Tibial nerve (tissue), 4 donors: ENCODE results near the gene SDF2L1. TPM values are rescaled to one million over a fixed set of nuclear protein-coding genes. Genes with fewer than 3 reads are reported as not detected.
A peak's percentile ranks its signal among the peaks of the same experiment; 100 is the strongest.

Experiments used
- DNase-seq, 2 donors: peaks; one replicate each; pipeline ENCODE4 v3.0.0-alpha.2; 2019; ENCODE audit warnings: low spot score in 2 of 2
- H3K27ac ChIP-seq, 4 donors: fragments of 200-600 bp; sonication (generic) in 3 of 4; one replicate each; pipeline ENCODE4 v1.5.1; 2017 to 2019; ENCODE audit warnings: mild to moderate bottlenecking in 1 of 4
- H3K27me3 ChIP-seq, 2 donors: fragments of 200-600 bp; sonication (generic) in 1 of 2; one replicate each; pipeline versions ENCODE4 v1.5.1 to v1.6.0; 2017 to 2019
- H3K36me3 ChIP-seq, 3 donors: fragments of 200-600 bp; sonication (generic); one replicate each; pipeline ENCODE4 v1.5.1; 2018 to 2019
- H3K4me1 ChIP-seq, 4 donors: fragments of 200-600 bp; sonication (generic) in 3 of 4; one replicate each; pipeline ENCODE4 v1.5.1; 2017 to 2019
- H3K4me3 ChIP-seq, 4 donors: fragments of 200-600 bp; sonication (generic) in 3 of 4; one replicate each; pipeline ENCODE4 v1.5.1; 2017 to 2019; ENCODE audit warnings: mild to moderate bottlenecking in 1 of 4, moderate library complexity in 1 of 4
- H3K9me3 ChIP-seq, 4 donors: fragments of 200-600 bp; sonication (generic) in 3 of 4; one replicate each; pipeline ENCODE4 v1.5.1; 2017 to 2019
- EP300 ChIP-seq, 2 donors: sonication (generic); formaldehyde crosslinking; IDR thresholded peaks; one replicate each; pipeline ENCODE4 v1.6.1; 2017; ENCODE audit warnings: antibody characterized with exemption in 2 of 2, mild to moderate bottlenecking in 1 of 2
- POLR2A ChIP-seq, 2 donors: fragments of 450-650 bp; IDR thresholded peaks; one replicate each; pipeline ENCODE4 v1.6.1; 2017; ENCODE audit warnings: antibody characterized with exemption in 2 of 2, mild to moderate bottlenecking in 2 of 2, moderate library complexity in 2 of 2
- WGBS, 2 donors: methylation state at CpG; one replicate each; pipeline ENCODE4 v1.1.5; 2018; 5-methylcytosine and 5-hydroxymethylcytosine counted together
- total RNA-seq, 4 donors: library from RNA; depleted of rRNA; stranded (reverse); fragments of >200 nt; gene quantifications; one replicate each; pipeline ENCODE4 v1.1.0, GENCODE V29; 2016
- TF ChIP-seq, protein P1 (sequence below), 5 experiments: fragments of 200-600 bp in 3 of 5; fragments of 450-650 bp in 2 of 5; sonication (generic) in 3 of 5; IDR thresholded peaks; one replicate each; pipeline ENCODE4 v1.5.1; 2016 to 2019; ENCODE audit warnings: antibody characterized with exemption in 5 of 5, mild to moderate bottlenecking in 3 of 5, moderate library complexity in 2 of 5

SDF2L1 gene
- total RNA-seq, 4 donors from 2014 or later, result 11.4 to 62.7 (median 31.5) TPM

- TF ChIP-seq EP300 (IDR thresholded peaks at IDR 0.05) (no peak), POLR2A (IDR thresholded peaks at IDR 0.05) (no peak)
- TF ChIP-seq, protein P1, sequence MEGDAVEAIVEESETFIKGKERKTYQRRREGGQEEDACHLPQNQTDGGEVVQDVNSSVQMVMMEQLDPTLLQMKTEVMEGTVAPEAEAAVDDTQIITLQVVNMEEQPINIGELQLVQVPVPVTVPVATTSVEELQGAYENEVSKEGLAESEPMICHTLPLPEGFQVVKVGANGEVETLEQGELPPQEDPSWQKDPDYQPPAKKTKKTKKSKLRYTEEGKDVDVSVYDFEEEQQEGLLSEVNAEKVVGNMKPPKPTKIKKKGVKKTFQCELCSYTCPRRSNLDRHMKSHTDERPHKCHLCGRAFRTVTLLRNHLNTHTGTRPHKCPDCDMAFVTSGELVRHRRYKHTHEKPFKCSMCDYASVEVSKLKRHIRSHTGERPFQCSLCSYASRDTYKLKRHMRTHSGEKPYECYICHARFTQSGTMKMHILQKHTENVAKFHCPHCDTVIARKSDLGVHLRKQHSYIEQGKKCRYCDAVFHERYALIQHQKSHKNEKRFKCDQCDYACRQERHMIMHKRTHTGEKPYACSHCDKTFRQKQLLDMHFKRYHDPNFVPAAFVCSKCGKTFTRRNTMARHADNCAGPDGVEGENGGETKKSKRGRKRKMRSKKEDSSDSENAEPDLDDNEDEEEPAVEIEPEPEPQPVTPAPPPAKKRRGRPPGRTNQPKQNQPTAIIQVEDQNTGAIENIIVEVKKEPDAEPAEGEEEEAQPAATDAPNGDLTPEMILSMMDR (IDR thresholded peaks at IDR 0.05), result no peak
These were observed 18.5 kb upstream of the SDF2L1 start for GRCh38 chr22:21623648-21623970.

DNA sequence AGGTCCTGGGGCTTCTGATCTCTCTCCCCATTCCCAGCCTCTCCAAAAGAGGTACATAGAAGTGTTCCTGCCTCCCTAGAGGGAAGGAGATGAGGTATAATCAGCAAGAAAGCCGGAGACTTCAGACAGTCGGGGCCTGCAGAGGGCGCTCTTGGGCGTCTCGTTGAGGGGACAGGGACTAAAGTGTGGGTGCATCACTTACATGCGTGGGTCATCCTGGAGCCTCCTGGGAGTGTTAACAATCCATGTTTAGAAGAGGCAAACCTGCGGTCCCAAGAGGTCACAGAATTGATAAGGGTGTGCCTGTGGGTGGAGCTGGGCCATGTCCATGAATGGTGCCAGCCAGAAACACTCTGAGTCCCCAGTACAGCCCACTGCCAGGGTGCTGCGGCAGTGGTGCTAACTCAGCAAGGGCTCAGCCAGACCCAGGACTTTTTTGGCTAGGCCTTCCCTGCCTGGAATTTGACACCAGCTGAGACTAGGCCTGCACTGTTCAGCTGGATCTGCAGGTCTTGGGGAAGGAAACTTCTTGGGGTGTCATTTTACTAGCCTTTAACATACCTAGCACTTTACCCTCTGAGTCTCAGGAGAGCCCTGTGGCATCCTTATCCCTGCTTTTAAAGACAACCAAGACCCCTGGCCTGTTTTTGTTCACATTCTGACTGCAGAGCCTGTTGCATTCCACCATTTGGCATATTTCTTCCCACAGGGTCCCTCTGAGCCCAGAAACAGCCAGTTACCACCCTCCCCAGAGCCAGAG, 17.8 kb upstream of the SDF2L1 start:
- Histone ChIP-seq H3K4me3 (no peak overlapping the region), H3K4me1 (peaks cover 0 to 94% (median 41%) of the 10 kb centered on the region in 4 donors), H3K9me3 (no peaks in the 10 kb centered on the region), H3K27me3 (no peaks in the 10 kb centered on the region), H3K36me3 (peaks cover 0 to 15% (median 0%) of the 10 kb centered on the region in 3 donors), H3K27ac (peak overlapping the region in 3 of 4 donors; percentile 29 to 77 (median 70))
- 30 to 67% methylated on average over 3 to 8 of the region's 8 CpGs for WGBS, 2 donors
- no peak for TF ChIP-seq EP300 (IDR thresholded peaks at IDR 0.05)
- TF ChIP-seq, protein P1 (IDR thresholded peaks at IDR 0.05), result peak in 2 of 5 experiments; percentile 22
- DNase-seq, result no peak

More at GRCh38 chr22:21623648-21623970, 18.5 kb upstream of the SDF2L1 start:
- Histone ChIP-seq H3K4me3 (no peak overlapping the region), H3K9me3 (no peaks in the 10 kb centered on the region), H3K36me3 (peaks cover 0 to 17% (median 0%) of the 10 kb centered on the region in 3 donors), H3K4me1 (peaks cover 0 to 91% (median 38%) of the 10 kb centered on the region in 4 donors), H3K27ac (peak overlapping the region in 3 of 4 donors; percentile 29 to 77 (median 70)), H3K27me3 (no peaks in the 10 kb centered on the region)
- WGBS, 2 donors, result 60 to 67% methylated on average over 6 to 7 of the region's 7 CpGs
- DNase-seq, result no peak

- H3K4me3 ChIP-seq, result no peak overlapping the region
- H3K27me3 ChIP-seq, result no peaks in the 10 kb centered on the region
- TF ChIP-seq POLR2A (IDR thresholded peaks at IDR 0.05) (no peak), EP300 (IDR thresholded peaks at IDR 0.05) (no peak)
- TF ChIP-seq, protein P1 (IDR thresholded peaks at IDR 0.05), result no peak
- WGBS, 2 donors, result 79 to 81% methylated on average over 12 of the region's 12 CpGs
- peak overlapping the region in 3 of 4 donors; percentile 29 to 77 (median 70) for H3K27ac ChIP-seq
- H3K4me1 ChIP-seq, result peaks cover 0 to 92% (median 39%) of the 10 kb centered on the region in 4 donors
- peaks cover 0 to 13% (median 0%) of the 10 kb centered on the region in 3 donors for H3K36me3 ChIP-seq
- DNase-seq, result no peak
- H3K9me3 ChIP-seq, result no peaks in the 10 kb centered on the region
These were observed 17.0 kb upstream of the SDF2L1 start for GRCh38 chr22:21624880-21625791.

DNA sequence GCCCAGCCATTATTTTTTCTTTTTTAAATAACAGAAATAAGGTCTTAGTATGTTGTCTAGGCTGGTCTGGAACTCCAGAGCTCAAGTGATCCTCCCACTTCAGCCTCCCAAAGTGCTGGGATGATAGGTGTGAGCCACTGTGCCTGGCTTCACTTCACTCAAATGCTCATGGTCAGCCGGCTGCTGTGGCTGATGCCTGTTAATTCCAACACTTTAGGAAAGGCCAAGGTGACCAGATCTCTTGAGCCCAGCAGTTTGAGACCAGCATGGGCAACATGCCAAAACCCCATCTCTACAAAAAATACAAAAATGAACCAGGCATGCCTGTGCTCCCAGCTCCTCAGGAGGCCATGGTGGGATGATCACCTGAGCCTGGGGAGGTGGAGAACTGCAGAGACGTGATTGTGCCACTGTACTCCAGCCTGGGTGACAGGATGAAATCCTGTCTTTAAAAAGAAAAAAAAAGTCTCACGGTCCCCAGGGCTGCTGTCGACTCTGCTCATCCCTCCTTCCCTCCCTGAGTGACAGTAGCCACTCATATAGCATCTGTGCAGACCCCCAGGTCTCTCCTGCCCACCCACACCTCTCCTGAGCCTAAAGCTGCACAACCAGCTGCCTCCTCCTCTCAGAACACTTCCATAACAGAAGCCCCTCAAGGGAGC, 15.9 kb upstream of the SDF2L1 start:
- TF ChIP-seq, protein P1 (IDR thresholded peaks at IDR 0.05), result no peak
- TF ChIP-seq POLR2A (IDR thresholded peaks at IDR 0.05), result no peak
- TF ChIP-seq EP300 (IDR thresholded peaks at IDR 0.05), result no peak
- no peaks in the 10 kb centered on the region for H3K27me3 ChIP-seq
- 62 to 63% methylated on average over 4 of the region's 4 CpGs for WGBS, 2 donors
- no peak overlapping the region for H3K4me3 ChIP-seq
- peaks cover 0 to 83% (median 36%) of the 10 kb centered on the region in 4 donors for H3K4me1 ChIP-seq
- H3K9me3 ChIP-seq, result no peaks in the 10 kb centered on the region
- peaks cover 0 to 13% (median 0%) of the 10 kb centered on the region in 3 donors for H3K36me3 ChIP-seq
- H3K27ac ChIP-seq, result no peak overlapping the region
- no peak for DNase-seq
